Spinal cord (tissue), 10 donors: ENCODE results near the gene WNT5A. TPM values are rescaled to one million over a fixed set of nuclear protein-coding genes. Genes with fewer than 3 reads are reported as not detected.
A peak's percentile ranks its signal among the peaks of the same experiment; 100 is the strongest.

Source experiments
- DNase-seq, 6 donors: peaks; one replicate each; pipeline versions ENCODE4 v3.0.0 to v3.0.0-alpha.2; 2013 to 2015; ENCODE audit warnings: low spot score in 6 of 6, low read depth in 4 of 6
- H3K27ac ChIP-seq: one replicate; pipeline ENCODE4 v1.5.1; 2013; ENCODE audit warnings: low read depth, low read length, control low read depth
- H3K27me3 ChIP-seq: one replicate; pipeline ENCODE4 v1.6.1; 2013; ENCODE audit warnings: low read length; ENCODE audit not compliant: control insufficient read depth, insufficient read depth
- H3K36me3 ChIP-seq: one replicate; pipeline ENCODE4 v1.6.1; 2013; ENCODE audit warnings: low read length; ENCODE audit not compliant: control insufficient read depth, insufficient read depth
- H3K4me1 ChIP-seq: one replicate; pipeline ENCODE4 v1.6.1; 2013; ENCODE audit warnings: low read length; ENCODE audit not compliant: control insufficient read depth, insufficient read depth
- H3K4me3 ChIP-seq: one replicate; pipeline ENCODE4 v1.5.1; 2013; ENCODE audit warnings: low read depth, low read length, control low read depth
- H3K9me3 ChIP-seq: one replicate; pipeline ENCODE4 v1.6.1; 2013; ENCODE audit warnings: low read length; ENCODE audit not compliant: control insufficient read depth, insufficient read depth
- WGBS: methylation state at CpG from one replicate; pipeline ENCODE4 v1.1.5; 2013; ENCODE audit warnings: missing lambda C conversion rate; ENCODE audit not compliant: insufficient coverage; 5-methylcytosine and 5-hydroxymethylcytosine counted together
- polyA plus RNA-seq, 2 donors: library from polyadenylated mRNA; unstranded; fragments of 120-200 nt; gene quantifications; one replicate each; pipeline ENCODE4 v1.2.1, GENCODE V29; 2013; ENCODE audit not compliant: insufficient read length in 2 of 2
- total RNA-seq, 2 donors: library from RNA; depleted of rRNA in 1 of 2; stranded (reverse); fragments of 120-200 nt in 1 of 2; fragments of >200 nt in 1 of 2; gene quantifications; one replicate each; pipeline versions ENCODE4 v1.2.3 to v1.2.4, GENCODE V29; 2013 to 2014
- donor health status: healthy.

WNT5A gene
- total and polyA plus RNA-seq, 4 donors: 12.9 to 25.0 (median 18.1) TPM

DNA sequence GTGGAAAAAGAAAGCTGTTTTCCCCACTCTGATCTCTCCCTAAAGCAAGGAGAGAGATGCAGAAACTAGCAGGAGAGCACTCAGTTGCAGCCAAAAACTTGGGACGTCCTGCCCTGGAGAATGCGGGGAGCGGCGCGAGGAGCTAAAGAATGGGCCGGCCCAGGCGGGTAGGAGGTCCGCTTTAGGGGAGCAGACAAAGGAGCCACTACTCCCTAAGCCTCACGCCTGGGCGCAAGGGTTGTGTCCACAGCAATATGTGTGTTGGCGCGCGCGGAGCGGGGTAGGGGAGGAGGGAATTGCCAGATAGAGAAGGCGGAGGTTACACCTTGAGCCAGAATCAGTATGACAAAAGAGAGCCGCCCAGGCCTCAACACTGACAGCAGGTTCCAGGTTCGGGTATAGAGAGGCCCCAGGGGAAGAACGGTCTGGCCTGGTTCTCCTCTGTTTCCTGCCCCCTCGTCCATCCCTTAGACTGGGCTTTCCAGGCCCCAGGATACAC is 2.9 kb downstream of the WNT5A start:
- 60% methylated on average over 18 of the region's 20 CpGs for WGBS
- H3K9me3 ChIP-seq: no peaks in the 10 kb centered on the region
- H3K4me3 ChIP-seq: peak overlapping the region; percentile 58
- H3K27me3 ChIP-seq: peaks cover 81% of the 10 kb centered on the region
- DNase-seq: no peak
- H3K36me3 ChIP-seq: peaks cover 4% of the 10 kb centered on the region
- H3K27ac ChIP-seq: peak overlapping the region; percentile 64
- H3K4me1 ChIP-seq: peaks cover 79% of the 10 kb centered on the region

DNA sequence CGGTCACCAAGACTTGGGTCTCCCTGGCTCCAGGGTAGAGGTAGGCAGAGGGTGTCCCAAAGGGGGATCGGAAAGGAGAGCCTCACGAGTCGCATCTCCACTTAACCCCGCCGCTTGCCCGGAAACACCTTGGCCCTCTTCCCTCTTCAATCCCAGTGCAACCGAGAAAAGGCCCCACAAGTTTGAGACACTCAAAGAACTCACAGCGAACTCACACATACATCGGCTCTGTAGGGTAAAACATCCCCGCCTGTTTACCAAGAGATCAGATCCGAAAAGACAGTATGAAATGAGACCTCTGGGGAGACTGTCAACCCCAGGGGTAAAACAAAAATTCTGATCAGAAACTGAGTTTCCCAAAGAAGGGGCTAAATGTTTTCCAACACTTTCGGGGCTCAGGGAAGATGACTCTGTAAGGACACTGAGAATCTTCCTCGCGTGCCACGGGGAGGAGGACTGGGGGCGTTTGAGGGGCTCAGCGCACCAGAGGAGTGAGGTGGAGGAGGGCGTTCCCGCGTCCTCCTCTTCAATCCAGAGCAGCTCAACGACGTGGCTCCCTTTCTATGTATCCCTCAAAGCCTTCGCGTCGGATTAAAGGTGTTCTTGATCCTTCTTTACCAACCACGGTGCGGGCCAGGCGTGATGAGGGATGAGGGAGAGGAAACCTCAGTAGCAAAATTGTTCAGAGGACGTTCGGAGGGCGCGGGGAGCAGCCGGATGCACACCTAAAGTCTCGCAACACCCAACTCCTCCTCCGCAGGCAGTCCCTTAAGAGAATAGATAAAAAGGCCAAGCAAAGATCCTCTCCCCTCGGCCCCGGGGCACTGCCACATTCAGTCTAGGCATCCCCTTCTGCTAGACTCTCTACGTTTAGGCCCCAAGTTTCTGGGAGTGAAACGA is 3.7 kb downstream of the WNT5A start:
- Histone ChIP-seq H3K27ac (no peak overlapping the region), H3K4me1 (peaks cover 71% of the 10 kb centered on the region), H3K4me3 (peak overlapping the region; percentile 46), H3K36me3 (peaks cover 4% of the 10 kb centered on the region), H3K9me3 (no peaks in the 10 kb centered on the region), H3K27me3 (peaks cover 73% of the 10 kb centered on the region)
- WGBS: 48% methylated on average over 25 of the region's 40 CpGs
- peak in 1 of 6 donors; percentile 18 for DNase-seq

DNA sequence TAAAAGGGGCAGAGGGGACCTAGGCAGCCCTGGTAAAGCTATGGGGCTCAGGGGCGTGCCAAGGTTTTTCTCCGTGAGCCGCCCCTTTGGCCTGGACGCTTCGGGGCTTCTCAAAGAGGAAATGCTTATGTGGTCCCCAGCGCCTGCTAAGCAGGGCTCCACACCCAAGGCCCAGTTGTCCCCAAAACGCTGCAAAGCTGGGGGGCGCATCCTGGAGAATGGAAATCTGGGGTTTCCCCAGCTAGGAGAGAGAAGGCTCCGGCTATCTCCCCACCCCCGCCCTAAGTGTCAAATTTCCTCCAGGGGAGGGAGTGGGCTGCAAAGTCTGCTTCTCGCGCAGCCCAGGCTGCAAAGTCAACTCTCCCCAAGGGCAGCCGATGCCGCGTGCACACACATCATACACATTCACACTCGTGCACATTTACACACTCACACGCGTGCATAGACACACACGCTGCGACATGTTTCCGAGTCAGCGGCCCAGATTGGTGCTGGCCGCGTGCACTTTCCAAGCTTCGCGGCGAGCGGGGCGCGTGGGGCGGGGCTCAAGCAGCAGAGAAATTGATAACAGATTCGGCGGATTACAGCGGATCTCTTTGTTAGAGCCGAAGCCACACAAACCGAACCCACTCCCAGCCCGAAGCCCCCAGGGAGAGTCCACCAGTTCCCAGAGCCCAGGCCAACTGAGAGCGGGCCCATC is 4.5 kb downstream of the WNT5A start:
- Histone ChIP-seq H3K9me3 (no peaks in the 10 kb centered on the region), H3K27ac (no peak overlapping the region), H3K4me3 (peak overlapping the region; percentile 46), H3K4me1 (peaks cover 68% of the 10 kb centered on the region), H3K36me3 (peaks cover 4% of the 10 kb centered on the region), H3K27me3 (peaks cover 71% of the 10 kb centered on the region)
- DNase-seq: peak in 1 of 6 donors; percentile 46
- 17% methylated on average over 31 of the region's 38 CpGs for WGBS

- Histone ChIP-seq H3K4me1 (peaks cover 61% of the 10 kb centered on the region), H3K4me3 (peak overlapping the region; percentile 46)
Measured at GRCh38 chr3:55481744-55482495, 5.2 kb downstream of the WNT5A start.

GRCh38 chr3:55480911-55481743 is 6.0 kb downstream of the WNT5A start:
- H3K27ac ChIP-seq: peak overlapping the region; percentile 25
- peaks cover 53% of the 10 kb centered on the region for H3K4me1 ChIP-seq
- WGBS: 3% methylated on average over 27 of the region's 42 CpGs
- H3K9me3 ChIP-seq: no peaks in the 10 kb centered on the region
- H3K4me3 ChIP-seq: peak overlapping the region; percentile 46
- DNase-seq: peak in 2 of 6 donors; percentile 56 to 63
- H3K27me3 ChIP-seq: peaks cover 56% of the 10 kb centered on the region
- H3K36me3 ChIP-seq: peaks cover 4% of the 10 kb centered on the region

More at GRCh38 chr3:55481744-55482495, 5.2 kb downstream of the WNT5A start:
- Histone ChIP-seq H3K36me3 (peaks cover 4% of the 10 kb centered on the region), H3K9me3 (no peaks in the 10 kb centered on the region), H3K27me3 (peaks cover 64% of the 10 kb centered on the region), H3K27ac (peak overlapping the region; percentile 25)
- WGBS: 10% methylated on average over 19 of the region's 37 CpGs
- DNase-seq: peak in 1 of 6 donors; percentile 26

- no peaks in the 10 kb centered on the region for H3K9me3 ChIP-seq
- no peak for DNase-seq
- peaks cover 22% of the 10 kb centered on the region for H3K27me3 ChIP-seq
- H3K27ac ChIP-seq: no peak overlapping the region
- peaks cover 9% of the 10 kb centered on the region for H3K36me3 ChIP-seq
- peaks cover 31% of the 10 kb centered on the region for H3K4me1 ChIP-seq
- no peak overlapping the region for H3K4me3 ChIP-seq
- 62% methylated on average over 4 of the region's 9 CpGs for WGBS
Measured at GRCh38 chr3:55477306-55478303, 9.5 kb downstream of the WNT5A start.

DNA sequence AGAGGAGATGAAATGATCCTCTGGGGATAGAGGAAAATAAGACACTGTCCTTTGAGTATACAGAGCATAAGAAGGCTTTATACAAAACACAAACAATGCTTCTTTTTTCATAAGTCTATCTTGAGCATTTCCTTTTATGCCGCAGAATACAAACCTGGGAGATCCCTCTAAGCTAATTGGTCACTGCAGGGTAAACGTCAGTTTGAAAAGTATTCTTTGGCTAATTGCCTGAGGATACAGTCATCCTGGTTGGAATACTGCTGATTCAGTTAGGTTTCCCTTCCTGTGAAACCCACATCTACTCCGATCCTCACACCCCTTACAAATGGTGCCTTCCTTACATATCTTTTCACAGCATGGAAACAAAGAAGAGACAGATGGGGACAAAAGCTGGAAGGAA is 10.6 kb downstream of the WNT5A start:
- no CpG with 5 or more reads among the region's 3 CpGs for WGBS
- H3K36me3 ChIP-seq: peaks cover 9% of the 10 kb centered on the region
- H3K4me3 ChIP-seq: no peak overlapping the region
- H3K9me3 ChIP-seq: no peaks in the 10 kb centered on the region
- no peak overlapping the region for H3K27ac ChIP-seq
- peaks cover 23% of the 10 kb centered on the region for H3K4me1 ChIP-seq
- peaks cover 11% of the 10 kb centered on the region for H3K27me3 ChIP-seq
- DNase-seq: no peak

DNA sequence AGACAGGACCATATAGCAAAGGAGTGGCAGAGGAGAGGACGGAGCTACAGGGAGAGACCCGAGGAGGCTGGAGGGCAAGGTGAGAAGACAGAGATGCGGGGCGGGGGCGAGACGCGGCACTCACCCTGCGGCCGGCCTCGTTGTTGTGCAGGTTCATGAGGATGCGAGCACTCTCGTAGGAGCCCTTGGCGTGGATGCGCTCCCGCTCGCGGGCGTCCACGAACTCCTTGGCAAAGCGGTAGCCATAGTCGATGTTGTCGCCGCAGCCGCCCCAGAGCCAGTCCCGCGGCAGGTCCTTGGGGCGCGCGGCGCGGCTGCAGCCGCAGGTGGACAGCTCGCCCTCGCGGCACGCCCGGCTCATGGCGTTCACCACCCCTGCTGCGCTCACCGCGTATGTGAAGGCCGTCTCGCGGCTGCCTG is 12.9 kb downstream of the WNT5A start:
- H3K27me3 ChIP-seq: no peaks in the 10 kb centered on the region
- peaks cover 15% of the 10 kb centered on the region for H3K36me3 ChIP-seq
- H3K9me3 ChIP-seq: no peaks in the 10 kb centered on the region
- peaks cover 19% of the 10 kb centered on the region for H3K4me1 ChIP-seq
- peak in 1 of 6 donors; percentile 64 for DNase-seq
- 45% methylated on average over 42 of the region's 44 CpGs for WGBS
- no peak overlapping the region for H3K27ac ChIP-seq
- no peak overlapping the region for H3K4me3 ChIP-seq
